ENCODE results near the gene HBG2.
A peak's percentile ranks its signal among the peaks of the same experiment; 100 is the strongest.

Gene HBG2

DNA sequence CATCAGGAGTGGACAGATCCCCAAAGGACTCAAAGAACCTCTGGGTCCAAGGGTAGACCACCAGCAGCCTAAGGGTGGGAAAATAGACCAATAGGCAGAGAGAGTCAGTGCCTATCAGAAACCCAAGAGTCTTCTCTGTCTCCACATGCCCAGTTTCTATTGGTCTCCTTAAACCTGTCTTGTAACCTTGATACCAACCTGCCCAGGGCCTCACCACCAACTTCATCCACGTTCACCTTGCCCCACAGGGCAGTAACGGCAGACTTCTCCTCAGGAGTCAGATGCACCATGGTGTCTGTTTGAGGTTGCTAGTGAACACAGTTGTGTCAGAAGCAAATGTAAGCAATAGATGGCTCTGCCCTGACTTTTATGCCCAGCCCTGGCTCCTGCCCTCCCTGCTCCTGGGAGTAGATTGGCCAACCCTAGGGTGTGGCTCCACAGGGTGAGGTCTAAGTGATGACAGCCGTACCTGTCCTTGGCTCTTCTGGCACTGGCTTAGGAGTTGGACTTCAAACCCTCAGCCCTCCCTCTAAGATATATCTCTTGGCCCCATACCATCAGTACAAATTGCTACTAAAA lies 27.8 kb downstream of the HBG2 start, which contains the start of gene HBB:
TSS of gene HBB (minus strand) at position 340 of the 579 bp plus-strand sequence. CDS start at position 290, 50 bp downstream.
- no peak for DNase-seq

DNA sequence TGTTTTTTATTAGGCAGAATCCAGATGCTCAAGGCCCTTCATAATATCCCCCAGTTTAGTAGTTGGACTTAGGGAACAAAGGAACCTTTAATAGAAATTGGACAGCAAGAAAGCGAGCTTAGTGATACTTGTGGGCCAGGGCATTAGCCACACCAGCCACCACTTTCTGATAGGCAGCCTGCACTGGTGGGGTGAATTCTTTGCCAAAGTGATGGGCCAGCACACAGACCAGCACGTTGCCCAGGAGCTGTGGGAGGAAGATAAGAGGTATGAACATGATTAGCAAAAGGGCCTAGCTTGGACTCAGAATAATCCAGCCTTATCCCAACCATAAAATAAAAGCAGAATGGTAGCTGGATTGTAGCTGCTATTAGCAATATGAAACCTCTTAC lies 29.1 kb downstream of the HBG2 start:
- DNase-seq, result no peak

DNA sequence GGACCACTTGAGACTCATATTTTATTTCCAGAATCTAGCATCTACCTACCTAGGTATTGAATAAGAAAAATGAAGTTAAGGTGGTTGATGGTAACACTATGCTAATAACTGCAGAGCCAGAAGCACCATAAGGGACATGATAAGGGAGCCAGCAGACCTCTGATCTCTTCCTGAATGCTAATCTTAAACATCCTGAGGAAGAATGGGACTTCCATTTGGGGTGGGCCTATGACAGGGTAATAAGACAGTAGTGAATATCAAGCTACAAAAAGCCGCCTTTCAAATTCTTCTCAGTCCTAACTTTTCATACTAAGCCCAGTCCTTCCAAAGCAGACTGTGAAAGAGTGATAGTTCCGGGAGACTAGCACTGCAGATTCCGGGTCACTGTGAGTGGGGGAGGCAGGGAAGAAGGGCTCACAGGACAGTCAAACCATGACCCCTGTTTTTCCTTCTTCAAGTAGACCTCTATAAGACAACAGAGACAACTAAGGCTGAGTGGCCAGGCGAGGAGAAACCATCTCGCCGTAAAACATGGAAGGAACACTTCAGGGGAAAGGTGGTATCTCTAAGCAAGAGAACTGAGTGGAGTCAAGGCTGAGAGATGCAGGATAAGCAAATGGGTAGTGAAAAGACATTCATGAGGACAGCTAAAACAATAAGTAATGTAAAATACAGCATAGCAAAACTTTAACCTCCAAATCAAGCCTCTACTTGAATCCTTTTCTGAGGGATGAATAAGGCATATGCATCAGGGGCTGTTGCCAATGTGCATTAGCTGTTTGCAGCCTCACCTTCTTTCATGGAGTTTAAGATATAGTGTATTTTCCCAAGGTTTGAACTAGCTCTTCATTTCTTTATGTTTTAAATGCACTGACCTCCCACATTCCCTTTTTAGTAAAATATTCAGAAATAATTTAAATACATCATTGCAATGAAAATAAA lies 29.8 kb downstream of the HBG2 start:
- no peak for DNase-seq

DNA sequence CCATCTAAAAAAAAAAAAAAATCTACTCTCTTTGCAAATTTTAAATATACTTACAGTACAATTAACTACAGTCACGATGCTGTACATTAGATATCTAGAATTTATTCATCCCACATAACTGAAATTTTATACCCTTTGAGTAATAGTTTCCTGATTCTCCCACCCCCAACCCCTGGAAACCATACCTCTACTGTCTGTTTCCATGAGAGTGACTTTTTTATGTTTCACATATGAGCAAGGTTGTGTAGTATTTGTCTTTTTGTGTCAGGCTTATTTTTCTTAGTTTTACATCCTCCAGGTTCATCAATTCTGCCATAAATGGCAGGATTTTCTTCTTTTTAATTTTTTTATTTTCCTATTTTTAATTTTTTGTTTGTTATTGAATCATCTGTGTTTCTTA lies 30.9 kb downstream of the HBG2 start:
- no peak for DNase-seq

DNA sequence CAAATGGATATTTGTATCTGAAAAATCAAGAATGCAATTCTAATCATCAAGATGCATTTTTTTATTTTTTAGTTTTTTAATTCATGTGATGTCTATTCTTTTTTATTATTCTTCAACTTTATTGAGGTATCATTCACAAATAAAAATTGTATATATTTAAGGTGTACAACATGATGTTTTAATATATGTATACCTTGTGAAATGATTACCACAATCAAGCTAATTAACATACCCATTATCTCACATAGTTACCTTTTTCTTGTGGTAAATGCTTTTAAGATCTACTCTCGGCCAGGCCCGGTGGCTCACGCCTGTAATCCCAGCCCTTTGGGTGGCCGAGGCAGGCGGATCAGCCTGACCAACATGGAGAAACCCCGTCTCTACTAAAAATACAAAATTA lies 31.4 kb downstream of the HBG2 start:
- DNase-seq, result no peak

DNA sequence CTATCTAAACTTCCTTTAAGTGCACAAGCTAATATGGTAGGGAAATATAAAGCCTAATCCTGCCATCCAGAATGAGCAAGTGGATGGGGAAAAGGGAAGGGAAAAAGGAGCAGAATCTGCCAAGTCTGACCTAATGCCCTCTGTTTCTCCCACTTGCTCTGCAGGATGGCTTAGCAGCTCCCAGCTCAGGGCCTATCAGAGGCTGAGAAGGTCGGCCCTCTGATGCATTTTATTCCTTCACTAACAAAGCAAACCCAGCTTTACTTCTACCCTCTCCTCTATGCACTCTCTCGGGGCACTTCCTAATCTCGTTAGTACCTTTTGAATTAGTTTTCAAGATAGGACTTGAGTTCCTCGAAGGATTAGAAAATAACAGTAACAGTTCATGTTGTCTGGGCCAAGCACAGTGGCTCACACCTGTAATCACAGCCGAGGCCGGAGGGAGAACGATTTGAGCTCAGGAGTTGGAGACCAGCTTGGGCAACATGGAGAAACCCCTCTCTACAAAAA lies 44.1 kb downstream of the HBG2 start:
- no peak for DNase-seq

DNA sequence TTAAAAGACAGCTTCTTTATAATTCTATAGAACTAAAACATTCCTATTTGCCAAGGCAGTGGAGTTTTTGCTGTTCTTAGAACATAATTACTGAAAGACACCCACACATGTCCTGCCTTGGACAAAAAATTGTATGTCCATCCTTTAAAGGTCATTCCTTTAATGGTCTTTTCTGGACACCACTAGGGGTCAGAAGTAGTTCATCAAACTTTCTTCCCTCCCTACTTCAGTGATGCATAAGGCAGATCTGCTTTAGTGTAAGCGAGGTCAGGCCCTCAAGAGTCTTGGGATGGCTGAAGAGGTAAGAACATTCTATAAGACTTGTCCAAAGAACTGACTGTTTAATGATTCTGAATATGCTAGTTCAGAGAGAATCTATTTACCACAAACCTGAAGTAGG lies 49.8 kb downstream of the HBG2 start:
- peak; percentile 4 to 7 for DNase-seq

DNA sequence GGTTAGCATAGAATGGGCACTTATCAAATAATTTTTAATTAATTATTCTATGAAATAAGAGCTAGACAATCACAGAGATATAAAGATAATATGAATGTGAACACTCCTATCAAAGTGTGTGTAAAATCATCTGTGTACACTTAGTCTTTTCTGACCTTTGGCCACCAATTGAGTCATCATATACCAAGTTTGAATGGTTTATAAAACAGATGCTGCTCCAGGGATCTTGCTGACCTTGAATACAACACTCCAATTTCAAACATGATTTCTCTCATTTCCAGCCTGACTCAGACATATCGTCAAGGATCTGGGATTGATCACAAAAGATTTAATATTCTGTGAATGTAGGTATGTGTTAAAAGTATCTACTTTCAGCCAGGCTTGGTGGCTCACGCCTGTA lies 51.2 kb downstream of the HBG2 start:
- DNase-seq, result no peak
